ENCODE results near the gene ARHGAP44. TPM values are rescaled to one million over a fixed set of nuclear protein-coding genes. Genes with fewer than 3 reads are reported as not detected.

ARHGAP44 gene
- total RNA-seq, 2 experiments from 2014 or later: 13.7 to 19.9 TPM

- H3K4me2 ChIP-seq (ENCODE audit: low read length): no peak overlapping the region
- intact Hi-C loops (cut with micrococcal nuclease; ENCODE audit: unreplicated experiment): no loop called here
- H3K4me3 ChIP-seq (ENCODE audit: low read depth, low read length, poor library complexity, severe bottlenecking): no peak overlapping the region
- H3K27ac ChIP-seq (ENCODE audit: low read depth, low read length, poor library complexity, severe bottlenecking): no peak overlapping the region
- no peaks in the 10 kb centered on the region for H3K79me2 ChIP-seq (ENCODE audit: insufficient read depth, low read depth, low read length)
- BruUV-seq (replicated peaks): no TSS peak
- ChIA-PET POLR2A (no interaction called here), CTCF (ENCODE audit: unreplicated experiment) (no interaction called here)
- H3K9me2 ChIP-seq (ENCODE audit: insufficient read depth, low read length): no peaks in the 10 kb centered on the region
- no peaks in the 10 kb centered on the region for H4K20me1 ChIP-seq (ENCODE audit: insufficient read depth, low read length)
- TF ChIP-seq EZH2phosphoT487 (IDR thresholded peaks at IDR 0.05; ENCODE audit: borderline replicate concordance, low read depth, low read length): no peak
- TF ChIP-seq, protein P1, sequence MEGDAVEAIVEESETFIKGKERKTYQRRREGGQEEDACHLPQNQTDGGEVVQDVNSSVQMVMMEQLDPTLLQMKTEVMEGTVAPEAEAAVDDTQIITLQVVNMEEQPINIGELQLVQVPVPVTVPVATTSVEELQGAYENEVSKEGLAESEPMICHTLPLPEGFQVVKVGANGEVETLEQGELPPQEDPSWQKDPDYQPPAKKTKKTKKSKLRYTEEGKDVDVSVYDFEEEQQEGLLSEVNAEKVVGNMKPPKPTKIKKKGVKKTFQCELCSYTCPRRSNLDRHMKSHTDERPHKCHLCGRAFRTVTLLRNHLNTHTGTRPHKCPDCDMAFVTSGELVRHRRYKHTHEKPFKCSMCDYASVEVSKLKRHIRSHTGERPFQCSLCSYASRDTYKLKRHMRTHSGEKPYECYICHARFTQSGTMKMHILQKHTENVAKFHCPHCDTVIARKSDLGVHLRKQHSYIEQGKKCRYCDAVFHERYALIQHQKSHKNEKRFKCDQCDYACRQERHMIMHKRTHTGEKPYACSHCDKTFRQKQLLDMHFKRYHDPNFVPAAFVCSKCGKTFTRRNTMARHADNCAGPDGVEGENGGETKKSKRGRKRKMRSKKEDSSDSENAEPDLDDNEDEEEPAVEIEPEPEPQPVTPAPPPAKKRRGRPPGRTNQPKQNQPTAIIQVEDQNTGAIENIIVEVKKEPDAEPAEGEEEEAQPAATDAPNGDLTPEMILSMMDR (conservative IDR thresholded peaks at IDR 0.05; ENCODE audit: low read length): no peak
- H3K4me1 ChIP-seq (ENCODE audit: insufficient read depth, low read length, poor library complexity, severe bottlenecking): peaks cover 19% of the 10 kb centered on the region
- peaks cover 40% of the 10 kb centered on the region for H3K36me3 ChIP-seq (ENCODE audit: insufficient read depth, low read length)
- H2AFZ ChIP-seq (ENCODE audit: low read length): no peak overlapping the region
- DNase-seq (ENCODE audit: low spot score): no peak
- H3K9me3 ChIP-seq (ENCODE audit: low read length): no peaks in the 10 kb centered on the region
Observed at GRCh38 chr17:12959441-12959840, 170.1 kb downstream of the ARHGAP44 start.

GRCh38 chr17:12961655-12962054 lies 172.4 kb downstream of the ARHGAP44 start:
- TF ChIP-seq, protein P1 (conservative IDR thresholded peaks at IDR 0.05; ENCODE audit: low read length): no peak
- no peak for TF ChIP-seq EZH2phosphoT487 (IDR thresholded peaks at IDR 0.05; ENCODE audit: borderline replicate concordance, low read depth, low read length)
- no peak overlapping the region for H3K4me3 ChIP-seq (ENCODE audit: low read depth, low read length, poor library complexity, severe bottlenecking)
- intact Hi-C loops (cut with micrococcal nuclease; ENCODE audit: unreplicated experiment): no loop called here
- no peaks in the 10 kb centered on the region for H3K9me2 ChIP-seq (ENCODE audit: insufficient read depth, low read length)
- H3K79me2 ChIP-seq (ENCODE audit: insufficient read depth, low read depth, low read length): no peaks in the 10 kb centered on the region
- DNase-seq (ENCODE audit: low spot score): no peak
- H3K9me3 ChIP-seq (ENCODE audit: low read length): no peaks in the 10 kb centered on the region
- no peak overlapping the region for H3K27ac ChIP-seq (ENCODE audit: low read depth, low read length, poor library complexity, severe bottlenecking)
- H3K36me3 ChIP-seq (ENCODE audit: insufficient read depth, low read length): peaks cover 28% of the 10 kb centered on the region
- no peaks in the 10 kb centered on the region for H4K20me1 ChIP-seq (ENCODE audit: insufficient read depth, low read length)
- H3K4me1 ChIP-seq (ENCODE audit: insufficient read depth, low read length, poor library complexity, severe bottlenecking): peaks cover 16% of the 10 kb centered on the region
- ChIA-PET CTCF (ENCODE audit: unreplicated experiment) (no interaction called here), POLR2A (no interaction called here)
- H2AFZ ChIP-seq (ENCODE audit: low read length): no peak overlapping the region
- no TSS peak for BruUV-seq (replicated peaks)
- no peak overlapping the region for H3K4me2 ChIP-seq (ENCODE audit: low read length)

DNA sequence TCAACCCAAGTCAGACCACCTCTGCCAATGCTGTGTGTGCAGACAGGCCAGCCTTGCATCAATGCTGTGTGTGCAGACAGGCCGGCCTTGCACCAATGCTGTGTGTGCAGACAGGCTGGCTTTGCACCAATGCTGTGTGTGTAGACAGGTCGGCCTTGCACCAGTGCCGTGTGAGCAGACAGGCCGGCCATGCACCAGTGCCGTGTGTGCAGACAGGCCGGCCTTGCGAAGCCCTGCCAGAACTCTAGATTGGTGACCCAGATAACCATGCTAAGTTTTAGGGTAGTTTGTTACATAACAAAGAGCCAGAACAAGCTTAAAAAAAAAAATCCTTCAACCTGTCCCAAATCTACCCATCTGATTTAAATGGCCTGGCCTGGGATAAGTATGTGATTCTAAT lies 174.2 kb downstream of the ARHGAP44 start:
- no peaks in the 10 kb centered on the region for H4K20me1 ChIP-seq (ENCODE audit: insufficient read depth, low read length)
- no peaks in the 10 kb centered on the region for H3K9me3 ChIP-seq (ENCODE audit: low read length)
- TF ChIP-seq, protein P1 (conservative IDR thresholded peaks at IDR 0.05; ENCODE audit: low read length): no peak
- no peak for TF ChIP-seq EZH2phosphoT487 (IDR thresholded peaks at IDR 0.05; ENCODE audit: borderline replicate concordance, low read depth, low read length)
- H3K4me3 ChIP-seq (ENCODE audit: low read depth, low read length, poor library complexity, severe bottlenecking): no peak overlapping the region
- intact Hi-C loops (cut with micrococcal nuclease; ENCODE audit: unreplicated experiment): no loop called here
- no peaks in the 10 kb centered on the region for H3K9me2 ChIP-seq (ENCODE audit: insufficient read depth, low read length)
- POLR2A ChIA-PET: no interaction called here
- no peaks in the 10 kb centered on the region for H3K79me2 ChIP-seq (ENCODE audit: insufficient read depth, low read depth, low read length)
- no peak overlapping the region for H3K4me2 ChIP-seq (ENCODE audit: low read length)
- no peak overlapping the region for H2AFZ ChIP-seq (ENCODE audit: low read length)
- no peak overlapping the region for H3K27ac ChIP-seq (ENCODE audit: low read depth, low read length, poor library complexity, severe bottlenecking)
- DNase-seq (ENCODE audit: low spot score): no peak
- BruUV-seq (replicated peaks): no TSS peak
- peaks cover 16% of the 10 kb centered on the region for H3K4me1 ChIP-seq (ENCODE audit: insufficient read depth, low read length, poor library complexity, severe bottlenecking)
- CTCF ChIA-PET (ENCODE audit: unreplicated experiment): interaction anchor here (1.2 kb wide), 1 partner anchor 9 kb away, joined by 3 read pairs; no protein-coding TSS in a partner anchor
- H3K36me3 ChIP-seq (ENCODE audit: insufficient read depth, low read length): peaks cover 10% of the 10 kb centered on the region

Measured in OCI-LY7 (cell line).